HTR-8/SVneo (cell line): Measurements from ENCODE around the gene PCBP3.
"Not testable (repeated sequence)": the region's sequence is repeated elsewhere in the genome, so short reads cannot be mapped to it uniquely, and the experiment has no call there.

Experiments
- DNase-seq: peaks from one replicate; pipeline ENCODE4 v3.0.0; 2011; ENCODE audit warnings: low spot score, mixed read lengths; ENCODE audit not compliant: insufficient read length
- FAIRE-seq: peaks from 2 replicates; lab custom pipeline; 2011; peaks lifted over from hg19 to GRCh38; lab: Jason Lieb, UNC

PCBP3 gene

DNA sequence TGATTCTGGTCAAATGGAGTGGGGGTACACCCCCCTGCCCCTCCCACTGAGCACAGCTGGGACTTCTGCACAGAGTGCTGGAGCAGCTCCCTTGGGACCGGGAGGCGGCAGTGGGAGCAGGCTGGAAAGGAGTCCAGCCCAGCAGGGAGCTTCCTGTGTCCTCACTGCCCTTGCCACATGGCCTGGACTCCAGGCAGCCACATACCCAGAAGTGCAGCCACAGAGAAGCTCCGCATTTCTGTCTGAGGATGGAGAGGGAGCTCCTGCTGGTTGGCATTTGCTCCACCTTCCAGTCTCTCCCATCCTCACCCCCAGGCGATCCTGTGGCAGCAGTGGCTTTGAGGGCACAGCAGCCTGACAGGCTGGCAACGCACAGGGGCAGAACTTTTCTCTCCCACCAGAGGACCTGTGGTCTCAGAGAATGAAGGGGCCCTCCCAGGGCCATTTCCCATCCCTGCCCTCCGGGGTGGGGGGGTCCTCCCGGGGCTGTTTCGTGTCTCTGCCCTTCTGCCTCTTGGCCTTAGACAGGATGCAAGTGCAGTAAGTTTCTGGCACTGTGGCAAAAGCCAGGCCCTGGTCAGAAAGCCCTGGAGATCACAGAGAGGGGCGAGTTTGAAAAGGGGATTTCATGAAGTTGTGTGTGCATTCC lies 234.4 kb downstream of the PCBP3 start:
- no peak for FAIRE-seq

GRCh38 chr21:45880097-45881068 lies 236.9 kb downstream of the PCBP3 start:
- peak; percentile 76 for FAIRE-seq
- DNase-seq = peak; percentile 79

More for the DNA sequence above, 234.4 kb downstream of the PCBP3 start:
- DNase-seq = no peak

- FAIRE-seq (no peak), DNase-seq (no peak)
Observed at GRCh38 chr21:45882645-45883044, 239.1 kb downstream of the PCBP3 start.

GRCh38 chr21:45883090-45883489 lies 239.6 kb downstream of the PCBP3 start:
- no peak for DNase-seq
- no peak for FAIRE-seq

DNA sequence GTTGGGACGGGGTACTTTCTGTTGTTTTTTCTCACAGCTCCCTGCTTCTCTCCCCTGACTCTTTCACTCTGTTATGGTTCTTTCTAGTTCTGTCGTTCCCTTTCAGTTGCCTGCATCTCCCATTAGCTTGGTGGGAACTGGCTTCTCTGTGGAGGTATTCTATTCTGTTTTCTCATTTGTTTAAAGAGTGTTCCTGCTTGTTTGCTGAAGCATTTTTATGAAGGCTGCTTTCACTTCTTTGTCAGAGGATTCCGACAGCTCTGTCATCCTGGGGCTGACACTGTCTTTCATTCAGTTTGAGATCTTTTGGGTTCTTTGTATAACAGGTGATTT lies 242.0 kb downstream of the PCBP3 start:
- FAIRE-seq (no peak), DNase-seq (no peak)

GRCh38 chr21:45885930-45886601 lies 242.5 kb downstream of the PCBP3 start:
- not testable (repeated sequence) for FAIRE-seq

DNA sequence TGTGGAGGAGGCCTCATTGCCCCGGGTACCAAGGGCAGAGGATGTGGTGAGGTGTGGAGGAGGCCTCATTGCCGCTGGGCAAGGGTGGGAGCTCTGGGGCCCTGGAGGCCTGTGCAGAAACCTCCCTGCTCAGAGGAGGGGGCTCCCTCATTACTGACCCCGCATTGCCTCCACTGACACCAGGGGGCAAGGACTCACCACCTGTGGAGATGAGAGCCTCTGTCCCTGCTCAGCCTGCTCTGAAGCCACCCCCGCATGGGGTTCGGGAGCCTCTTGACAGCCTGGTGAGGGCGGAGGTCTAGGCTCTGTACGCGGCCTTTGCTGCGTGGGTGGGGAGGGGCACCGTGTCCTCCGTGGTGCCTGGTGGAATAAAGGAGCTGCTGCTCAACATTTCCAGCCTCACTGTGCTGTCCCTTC lies 243.1 kb downstream of the PCBP3 start:
- FAIRE-seq (no peak), DNase-seq (no peak)

More at GRCh38 chr21:45885930-45886601, 242.5 kb downstream of the PCBP3 start:
- not testable (repeated sequence) for DNase-seq

DNA sequence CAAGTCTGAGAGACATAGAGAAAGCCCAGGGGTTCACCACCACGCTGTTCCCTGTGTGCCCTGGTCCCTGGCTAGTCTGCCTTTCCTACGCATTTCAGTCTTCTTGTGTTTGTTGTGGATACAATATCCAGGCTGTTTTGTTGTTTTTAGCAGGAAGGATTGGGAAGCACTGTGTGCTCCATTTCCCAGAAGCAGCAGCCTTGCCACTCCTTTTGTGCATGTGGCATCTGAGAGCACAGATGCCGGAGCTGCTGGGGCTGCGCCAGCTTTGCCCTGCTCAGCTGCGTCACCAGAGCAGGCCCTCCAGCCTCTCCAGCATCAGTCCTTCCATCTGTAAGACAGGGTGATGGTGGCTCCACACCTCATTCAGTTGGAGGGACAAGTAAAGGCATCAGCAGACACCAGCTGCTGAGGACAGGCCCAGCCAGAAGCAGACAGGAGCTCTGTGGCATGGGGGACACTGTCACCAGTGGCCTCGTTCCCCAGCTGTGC lies 243.6 kb downstream of the PCBP3 start:
- no peak for FAIRE-seq
- no peak for DNase-seq

GRCh38 chr21:45887788-45888187 lies 244.3 kb downstream of the PCBP3 start:
- FAIRE-seq (no peak), DNase-seq (no peak)

DNA sequence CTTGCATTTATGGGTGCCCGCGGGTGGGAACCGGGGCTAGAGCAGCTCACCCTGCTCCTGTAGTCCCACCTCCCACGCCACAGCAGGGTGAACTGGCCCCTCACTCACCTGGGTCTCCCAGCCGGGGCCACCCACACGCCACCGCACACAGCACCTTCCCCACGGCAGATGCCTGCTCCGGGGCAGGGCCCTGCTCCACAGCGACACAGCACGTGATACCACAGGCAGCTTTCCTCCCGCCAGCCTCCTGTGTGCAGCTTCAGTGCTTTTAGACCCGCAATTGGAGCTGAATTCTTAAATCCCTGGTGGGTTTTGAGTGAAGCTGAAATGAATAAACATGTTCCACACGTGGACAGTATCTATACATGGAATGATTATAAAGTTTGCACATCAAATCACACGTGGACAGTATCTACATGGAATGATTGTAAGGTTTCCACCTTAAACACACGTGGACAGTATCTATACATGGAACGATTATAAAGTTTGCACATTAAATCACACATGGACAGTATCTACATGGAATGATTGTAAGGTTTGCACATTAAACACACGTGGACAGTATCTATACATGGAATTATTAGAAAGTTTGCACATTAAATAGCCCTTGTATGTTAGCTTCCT lies 245.0 kb downstream of the PCBP3 start:
- FAIRE-seq (peak; percentile 31), DNase-seq (no peak)

DNA sequence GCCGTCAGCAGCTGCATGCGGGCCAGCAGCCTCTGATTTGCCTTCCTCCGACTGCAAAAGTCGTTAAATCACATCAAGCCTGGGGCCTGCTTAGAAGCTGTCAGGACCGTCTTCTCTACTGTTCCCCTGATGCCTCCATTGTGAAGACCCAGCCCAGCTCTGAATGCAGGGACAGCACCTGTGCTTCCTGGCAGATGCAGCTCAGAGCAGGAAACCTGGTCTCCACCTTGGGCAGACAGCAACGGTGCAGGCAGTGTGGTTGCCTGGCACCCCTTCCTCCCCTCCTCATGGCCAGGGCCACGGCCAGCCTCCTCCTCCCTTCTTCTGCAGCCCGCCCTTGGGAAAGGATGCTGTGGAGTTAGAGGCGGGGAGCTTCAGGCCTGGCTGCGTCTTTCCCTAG lies 245.7 kb downstream of the PCBP3 start:
- FAIRE-seq = no peak

GRCh38 chr21:45889961-45890360 lies 246.4 kb downstream of the PCBP3 start:
- FAIRE-seq (no peak), DNase-seq (no peak)

More for the DNA sequence above, 245.7 kb downstream of the PCBP3 start:
- DNase-seq = no peak

DNA sequence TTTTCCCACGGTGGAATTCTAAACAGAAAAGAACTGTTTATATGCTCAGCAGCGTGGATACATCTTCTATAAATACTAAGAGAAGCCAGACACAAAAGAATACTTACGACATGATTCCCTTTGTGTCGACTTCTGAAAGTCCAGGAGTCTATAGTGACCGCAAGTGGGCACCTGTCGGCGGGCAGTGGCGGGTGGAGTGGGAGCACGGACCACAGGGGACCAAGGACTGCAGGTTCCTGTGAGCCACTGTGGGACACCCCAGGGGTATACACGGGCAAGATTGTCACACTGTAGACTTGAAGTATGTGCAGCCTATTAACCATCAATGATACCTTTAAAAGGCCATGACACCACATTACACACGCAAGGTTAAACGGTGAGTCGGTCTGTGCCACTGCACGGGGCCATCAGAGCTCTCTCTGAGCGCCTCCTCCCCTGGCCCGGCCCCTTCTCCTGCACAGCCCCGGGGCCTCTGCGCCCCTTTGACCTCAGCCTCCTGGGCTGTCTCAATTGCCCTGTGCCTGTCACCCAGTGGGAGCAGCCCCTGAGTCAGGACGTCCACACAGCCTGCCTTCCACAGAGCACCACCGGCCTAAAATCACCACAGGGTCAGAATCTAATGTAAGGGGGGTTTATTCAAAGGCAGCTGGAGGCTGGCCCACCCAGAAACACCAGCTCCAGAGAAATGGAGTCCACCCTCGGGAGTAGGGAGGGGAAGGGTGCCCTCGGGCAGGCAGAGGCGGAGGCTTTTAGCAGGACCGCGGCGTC lies 248.0 kb downstream of the PCBP3 start:
- FAIRE-seq (no peak), DNase-seq (no peak)

GRCh38 chr21:45892156-45892915 lies 248.8 kb downstream of the PCBP3 start:
- DNase-seq = no peak
- FAIRE-seq = no peak

- no peak for DNase-seq
- FAIRE-seq = no peak
Observed at GRCh38 chr21:45892916-45893739, 249.6 kb downstream of the PCBP3 start.

DNA sequence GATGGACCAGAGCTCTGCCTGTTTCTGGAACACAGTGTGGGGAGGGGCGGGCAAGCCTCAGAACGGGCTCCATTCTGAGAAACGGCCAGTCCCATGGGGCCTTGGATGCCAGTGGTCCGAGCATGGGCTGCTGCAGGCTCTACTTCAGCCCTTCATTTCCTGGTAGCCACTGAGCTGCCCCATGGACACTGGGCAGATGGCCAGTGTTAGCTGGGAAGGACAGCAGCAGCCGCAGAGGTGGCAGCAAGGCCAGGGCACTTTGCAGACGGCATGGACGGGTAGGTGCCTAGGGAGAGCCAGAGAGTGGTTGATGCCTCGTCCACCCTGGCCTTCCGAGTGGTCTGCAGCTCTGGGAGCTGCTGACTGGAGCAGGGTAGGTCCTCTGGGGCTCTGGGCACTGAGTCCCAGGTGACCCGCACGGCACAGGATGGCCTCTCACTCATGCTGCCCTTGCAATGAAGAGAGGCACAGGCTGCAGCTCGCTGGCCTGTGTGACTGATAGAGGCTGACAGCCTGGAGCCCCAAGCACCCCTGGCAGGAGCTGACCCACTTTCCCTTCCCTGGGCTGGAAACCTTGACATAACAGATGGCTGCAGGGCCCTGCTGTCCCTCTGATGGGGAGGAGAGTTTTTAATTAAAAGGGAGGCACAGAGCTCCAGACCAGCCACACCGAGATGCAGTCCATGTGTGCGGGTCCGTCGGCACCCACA lies 250.4 kb downstream of the PCBP3 start:
- DNase-seq = no peak

GRCh38 chr21:45894450-45894825 lies 250.9 kb downstream of the PCBP3 start:
- DNase-seq (no peak), FAIRE-seq (no peak)

More for the DNA sequence above, 250.4 kb downstream of the PCBP3 start:
- FAIRE-seq = no peak
